Astrocyte of the cerebellum (primary cell): ENCODE results near the gene TNMD.

Experiments
- DNase-seq: peaks from one replicate; pipeline ENCODE4 v3.0.0-alpha.2; 2011; ENCODE audit warnings: low read depth
- H3K4me3 ChIP-seq: 2 replicates; pipeline ENCODE4 v1.5.1; 2011; ENCODE audit warnings: mild to moderate bottlenecking, low read depth, low read length, moderate library complexity
- CTCF ChIP-seq: IDR thresholded peaks from 2 replicates; pipeline ENCODE4 v1.5.1; 2012; ENCODE audit warnings: low read length, low read depth, moderate library complexity, mild to moderate bottlenecking; ENCODE audit errors: missing control alignments
- in situ Hi-C: cut with HindIII; loops from 2 replicates; pipeline ENCODE4 v1.10.0; 2017; ENCODE audit warnings: low sequenced_read_pairs

Gene TNMD

GRCh38 chrX:100642290-100642689, 57.6 kb downstream of the TNMD start:
- DNase-seq, result no peak
- in situ Hi-C loops, result no loop called here
- no peak overlapping the region for H3K4me3 ChIP-seq
- no peak for TF ChIP-seq CTCF

- H3K4me3 ChIP-seq, result no peak overlapping the region
- in situ Hi-C loops, result no loop called here
- no peak for TF ChIP-seq CTCF
- no peak for DNase-seq
Observed at GRCh38 chrX:100643212-100643611, 58.5 kb downstream of the TNMD start.

- H3K4me3 ChIP-seq, result peak within 1 kb of the TSS; percentile 27
Observed at GRCh38 chrX:100643956-100644860, 59.5 kb downstream of the TNMD start, which contains the start of gene SRPX2. SRPX2 (plus strand) TSS chrX:100644199; CDS start chrX:100646323, 2,124 bp downstream.

GRCh38 chrX:100645106-100645505, 60.4 kb downstream of the TNMD start:
- H3K4me3 ChIP-seq, result peak overlapping the region; percentile 3
- in situ Hi-C loops, result no loop called here
- DNase-seq, result no peak
- no peak for TF ChIP-seq CTCF

More at GRCh38 chrX:100643956-100644860, 59.5 kb downstream of the TNMD start, which contains the start of gene SRPX2:
- in situ Hi-C loops, result no loop called here
- peak; percentile 65 for DNase-seq
- no peak for TF ChIP-seq CTCF

GRCh38 chrX:100647095-100647494, 62.4 kb downstream of the TNMD start:
- in situ Hi-C loops, result no loop called here
- no peak for DNase-seq
- peak; percentile 11 for TF ChIP-seq CTCF
- H3K4me3 ChIP-seq, result no peak overlapping the region

GRCh38 chrX:100647739-100648138, 63.0 kb downstream of the TNMD start:
- in situ Hi-C loops, result no loop called here
- H3K4me3 ChIP-seq, result no peak overlapping the region
- no peak for DNase-seq
- no peak for TF ChIP-seq CTCF
